ENCODE results near the gene FOXL1. TPM values are rescaled to one million over a fixed set of nuclear protein-coding genes. Genes with fewer than 3 reads are reported as not detected.

FOXL1 gene
- total and polyA plus RNA-seq, 12 donors = 0.40 to 1.9 (median 0.84) TPM

GRCh38 chr16:86580791-86581170, 2.4 kb downstream of the FOXL1 start:
- 82 to 84% methylated on average over 9 of the region's 9 CpGs for WGBS, 2 donors
- H3K4me3 ChIP-seq = peak overlapping the region in 1 of 10 donors; percentile 47
- H3K36me3 ChIP-seq = no peaks in the 10 kb centered on the region
- intact Hi-C loops (cut with DNase I) = loop anchor here in 1 of 10 donors (5.0 kb wide), 1 partner anchor 87 kb away; no protein-coding TSS in a partner anchor
- no peaks in the 10 kb centered on the region for H3K9me3 ChIP-seq
- no peak for ATAC-seq
- peak overlapping the region in 3 of 10 donors; percentile 47 to 85 (median 81) for H3K27ac ChIP-seq
- peaks cover 7 to 78% (median 65%) of the 10 kb centered on the region in 7 donors for H3K27me3 ChIP-seq
- H3K4me1 ChIP-seq = peaks cover 0 to 64% (median 7%) of the 10 kb centered on the region in 9 donors
- no peak for TF ChIP-seq CTCF (IDR thresholded peaks at IDR 0.05)
- DNase-seq = no peak

- no peaks in the 10 kb centered on the region for H3K9me3 ChIP-seq
- peak overlapping the region in 1 of 10 donors; percentile 9 for H3K4me3 ChIP-seq
- peaks cover 0 to 65% (median 7%) of the 10 kb centered on the region in 9 donors for H3K4me1 ChIP-seq
- WGBS, 2 donors = 59 to 60% methylated on average over 4 of the region's 4 CpGs
- ATAC-seq (no peak), DNase-seq (no peak)
- TF ChIP-seq CTCF (IDR thresholded peaks at IDR 0.05) = no peak
- intact Hi-C loops (cut with DNase I) = loop anchor here in 1 of 10 donors (5.0 kb wide), 1 partner anchor 86 kb away; no protein-coding TSS in a partner anchor
- peak overlapping the region in 6 of 10 donors; percentile 7 to 85 (median 39) for H3K27ac ChIP-seq
- H3K36me3 ChIP-seq = no peaks in the 10 kb centered on the region
- peaks cover 5 to 75% (median 64%) of the 10 kb centered on the region in 7 donors for H3K27me3 ChIP-seq
These were observed 3.1 kb downstream of the FOXL1 start for GRCh38 chr16:86581458-86581857.

- H3K9me3 ChIP-seq = no peaks in the 10 kb centered on the region
- H3K4me3 ChIP-seq = no peak overlapping the region
- no peak for ATAC-seq
- no peak for TF ChIP-seq CTCF (IDR thresholded peaks at IDR 0.05)
- no peak overlapping the region for H3K27ac ChIP-seq
- DNase-seq = no peak
- intact Hi-C loops (cut with DNase I) = loop anchor here in 1 of 10 donors (5.0 kb wide), 1 partner anchor 83 kb away; no protein-coding TSS in a partner anchor
- H3K4me1 ChIP-seq = peaks cover 0 to 48% (median 0%) of the 10 kb centered on the region in 9 donors
- peaks cover 0 to 50% (median 40%) of the 10 kb centered on the region in 7 donors for H3K27me3 ChIP-seq
- WGBS, 2 donors = 77 to 86% methylated on average over 6 of the region's 6 CpGs
- no peaks in the 10 kb centered on the region for H3K36me3 ChIP-seq
These were observed 5.8 kb downstream of the FOXL1 start for GRCh38 chr16:86584071-86584685.

- Histone ChIP-seq H3K27ac (peak overlapping the region in 7 of 10 donors; percentile 26 to 70 (median 58)), H3K36me3 (no peaks in the 10 kb centered on the region)
These were observed 6.7 kb downstream of the FOXL1 start for GRCh38 chr16:86584726-86585721.

More at GRCh38 chr16:86584726-86585721, 6.7 kb downstream of the FOXL1 start:
- ATAC-seq (peak in 1 of 8 donors; percentile 26), DNase-seq (no peak)
- WGBS, 2 donors = 83 to 84% methylated on average over 12 of the region's 12 CpGs
- H3K4me3 ChIP-seq = no peak overlapping the region
- H3K4me1 ChIP-seq = peaks cover 0 to 46% (median 0%) of the 10 kb centered on the region in 9 donors
- TF ChIP-seq CTCF (IDR thresholded peaks at IDR 0.05) = no peak
- no peaks in the 10 kb centered on the region for H3K9me3 ChIP-seq
- peaks cover 0 to 43% (median 35%) of the 10 kb centered on the region in 7 donors for H3K27me3 ChIP-seq
- intact Hi-C loops (cut with DNase I) = loop anchor here in 1 of 10 donors (5.0 kb wide), 1 partner anchor 82 kb away; no protein-coding TSS in a partner anchor

Data from heart right ventricle (tissue), 16 donors.